GM18868 (cell line): ENCODE results near the gene RAB11FIP3.
"Not testable (repeated sequence)": the region's sequence is repeated elsewhere in the genome, so short reads cannot be mapped to it uniquely, and the experiment has no call there.

ENCODE experiments used
- ATAC-seq: cut with Tn5 transposase; IDR thresholded peaks from one replicate; pipeline ENCODE4 v1.9.1; 2021; ENCODE audit warnings: mild to moderate bottlenecking, moderate library complexity; ENCODE audit not compliant: unreplicated experiment

The RAB11FIP3 gene

DNA sequence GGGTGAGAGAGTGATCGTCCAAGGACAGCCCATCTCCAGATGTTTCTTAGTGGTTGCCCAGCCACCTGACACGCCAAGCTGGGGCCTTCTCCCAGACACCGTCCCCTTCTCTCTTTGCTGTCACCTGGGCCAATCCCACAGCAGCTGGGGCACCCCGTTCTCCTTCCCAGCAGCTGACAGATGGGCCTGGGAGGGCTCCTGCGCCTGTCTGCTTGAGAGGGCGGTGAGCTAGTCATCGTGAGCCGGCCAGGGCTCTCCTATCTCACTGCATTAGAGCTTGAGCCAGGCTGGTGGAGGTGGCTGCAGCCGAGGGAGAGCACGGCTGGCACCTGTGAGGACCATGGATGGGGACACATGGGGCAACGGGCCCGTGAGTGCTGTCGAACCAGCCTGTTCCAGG is 41.2 kb downstream of the RAB11FIP3 start:
- no peak for ATAC-seq

DNA sequence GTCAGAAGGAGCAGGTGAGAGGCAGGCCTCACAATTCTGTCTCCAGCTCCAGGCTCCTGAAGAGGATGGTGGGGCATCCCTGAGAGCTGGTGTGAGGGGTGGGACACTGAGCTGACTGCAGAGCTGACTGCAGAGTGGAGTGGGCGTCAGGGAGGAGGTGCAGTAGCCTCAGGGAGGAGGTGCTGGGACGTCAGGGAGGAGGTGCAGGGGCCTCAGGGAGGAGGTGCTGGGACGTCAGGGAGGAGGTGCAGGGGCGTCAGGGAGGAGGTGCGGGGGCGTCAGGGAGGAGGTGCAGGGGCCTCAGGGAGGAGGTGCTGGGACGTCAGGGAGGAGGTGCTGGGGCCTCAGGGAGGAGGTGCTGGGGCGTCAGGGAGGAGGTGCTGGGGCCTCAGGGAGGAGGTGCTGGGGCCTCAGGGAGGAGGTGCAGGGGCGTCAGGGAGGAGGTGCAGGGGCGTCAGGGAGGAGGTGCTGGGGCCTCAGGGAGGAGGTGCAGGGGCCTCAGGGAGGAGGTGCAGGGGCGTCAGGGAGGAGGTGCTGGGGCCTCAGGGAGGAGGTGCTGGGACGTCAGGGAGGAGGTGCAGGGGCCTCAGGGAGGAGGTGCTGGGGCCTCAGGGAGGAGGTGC is 41.9 kb downstream of the RAB11FIP3 start:
- not testable (repeated sequence) for ATAC-seq

DNA sequence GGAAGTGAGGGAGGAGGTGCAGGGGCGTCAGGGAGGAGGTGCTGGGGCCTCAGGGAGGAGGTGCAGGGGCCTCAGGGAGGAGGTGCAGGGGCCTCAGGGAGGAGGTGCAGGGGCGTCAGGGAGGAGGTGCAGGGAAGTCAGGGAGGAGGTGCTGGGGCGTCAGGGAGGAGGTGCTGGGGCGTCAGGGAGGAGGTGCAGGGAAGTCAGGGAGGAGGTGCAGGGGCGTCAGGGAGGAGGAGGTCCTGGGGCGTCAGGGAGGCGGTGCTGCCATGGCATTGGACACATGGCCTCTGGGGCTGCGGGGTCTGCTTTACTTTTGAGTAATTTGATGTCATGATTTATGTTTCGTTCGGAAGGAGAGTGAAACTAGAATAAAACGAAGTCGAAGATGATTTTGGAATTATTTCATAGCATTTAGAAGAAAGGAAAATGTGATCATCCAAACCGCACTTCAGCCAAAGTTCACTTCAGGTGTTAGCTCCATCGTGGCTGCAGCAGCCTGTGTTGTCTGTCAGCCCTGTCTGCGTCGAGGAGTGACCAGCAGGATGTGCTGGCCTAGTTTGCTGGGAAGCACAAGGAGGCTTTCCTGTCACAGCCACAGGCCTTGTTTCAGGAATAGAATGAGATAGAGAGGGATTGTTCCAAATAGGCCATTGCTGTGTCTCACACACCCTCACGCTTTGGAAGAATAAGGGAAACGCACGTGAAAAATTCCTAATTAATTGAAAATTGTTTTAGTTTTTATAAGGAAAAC is 42.8 kb downstream of the RAB11FIP3 start:
- ATAC-seq: no peak

DNA sequence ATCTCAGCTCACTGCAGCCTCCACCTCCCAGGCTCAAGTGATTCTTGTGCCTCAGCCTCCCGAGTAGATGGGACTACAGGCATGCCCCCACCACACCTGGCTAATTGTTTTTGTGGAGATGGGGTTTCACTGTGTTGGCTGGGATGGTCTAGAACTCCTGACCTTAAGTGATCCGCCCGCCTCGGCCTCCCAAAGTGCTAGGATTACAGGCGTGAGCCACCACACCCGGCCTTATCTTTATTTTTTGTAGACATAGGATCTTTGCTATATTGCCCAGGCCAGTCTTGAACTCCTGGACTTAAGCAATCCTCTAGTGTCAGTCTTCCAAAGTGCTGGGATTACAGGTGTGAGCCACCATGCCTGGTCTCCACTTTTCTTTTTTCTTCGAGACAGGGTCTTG is 44.0 kb downstream of the RAB11FIP3 start:
- ATAC-seq: not testable (repeated sequence)

DNA sequence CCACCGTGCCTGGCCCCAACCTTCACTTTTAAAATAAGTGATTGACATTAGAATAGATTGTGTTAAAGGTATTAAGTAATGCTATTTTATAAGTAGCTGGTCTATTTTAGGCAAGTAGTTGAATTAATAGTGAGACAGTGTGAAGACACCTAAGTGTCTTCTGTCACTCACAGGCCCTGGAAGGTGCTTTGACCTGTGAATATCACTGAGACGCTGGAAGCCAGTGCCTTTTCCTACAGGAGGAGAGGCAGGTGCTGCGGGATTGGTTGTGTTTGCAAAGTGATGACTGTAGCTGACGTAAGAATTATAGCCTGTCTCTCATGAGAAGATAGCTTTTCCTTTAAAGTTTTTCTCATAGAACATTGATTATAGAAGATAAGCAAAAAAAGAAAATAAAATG is 45.0 kb downstream of the RAB11FIP3 start:
- ATAC-seq: no peak

DNA sequence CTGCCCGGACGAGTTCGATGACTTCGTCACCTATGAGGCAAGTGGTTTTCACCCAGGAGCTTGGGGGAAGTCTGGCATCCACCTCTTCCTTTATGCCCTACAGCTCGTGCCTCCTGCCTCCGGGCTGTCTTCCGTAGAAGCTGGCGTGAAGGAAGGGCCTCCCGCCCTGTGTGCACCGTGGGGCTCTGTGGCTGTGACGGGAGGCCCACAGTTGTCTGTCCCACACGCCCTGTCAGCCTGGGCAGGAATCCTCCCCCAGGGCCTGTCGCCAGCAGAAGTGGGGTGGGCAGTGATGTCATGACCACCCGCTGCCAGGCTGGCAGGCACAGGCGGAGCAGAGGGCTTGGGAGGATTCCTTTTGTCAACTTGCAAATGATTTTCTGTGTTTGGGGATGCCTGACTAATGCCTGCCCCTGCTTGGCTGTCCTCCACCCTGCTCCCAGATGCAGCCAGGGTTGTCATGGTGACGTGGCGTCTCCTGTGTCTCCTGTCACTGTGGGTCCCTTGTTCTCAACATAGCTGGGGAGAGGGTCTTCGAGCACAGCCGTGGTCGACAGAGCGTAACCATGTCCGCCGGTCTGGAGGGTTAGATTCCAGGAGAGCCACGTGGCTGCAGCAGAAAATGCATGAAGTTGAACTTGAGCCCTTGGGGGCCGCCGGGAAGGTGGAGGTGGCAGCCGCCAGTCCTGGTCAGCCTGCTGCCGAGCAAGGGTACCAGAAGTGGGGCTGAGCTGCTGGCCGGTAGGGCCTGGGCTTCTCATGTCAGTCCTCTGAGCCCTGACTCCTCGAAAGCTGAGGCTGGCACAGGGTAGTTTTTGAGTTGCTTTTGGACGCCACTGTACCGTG is 46.1 kb downstream of the RAB11FIP3 start:
- no peak for ATAC-seq

DNA sequence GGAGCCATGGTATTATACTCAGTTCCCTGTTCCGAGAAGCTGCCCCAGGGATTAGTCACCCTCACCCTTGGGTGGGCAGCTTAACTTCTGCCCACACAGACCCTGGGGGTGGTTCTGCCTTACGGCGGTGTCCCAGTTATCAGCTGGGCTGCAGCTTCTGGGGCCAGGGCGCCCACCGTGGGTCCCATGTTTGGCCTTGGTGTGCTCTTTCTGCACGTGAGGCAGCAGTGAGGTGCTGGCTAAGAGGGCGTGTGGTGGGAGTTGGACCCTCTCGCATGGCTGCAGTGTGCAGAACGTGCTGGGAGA is 46.7 kb downstream of the RAB11FIP3 start:
- ATAC-seq: no peak

DNA sequence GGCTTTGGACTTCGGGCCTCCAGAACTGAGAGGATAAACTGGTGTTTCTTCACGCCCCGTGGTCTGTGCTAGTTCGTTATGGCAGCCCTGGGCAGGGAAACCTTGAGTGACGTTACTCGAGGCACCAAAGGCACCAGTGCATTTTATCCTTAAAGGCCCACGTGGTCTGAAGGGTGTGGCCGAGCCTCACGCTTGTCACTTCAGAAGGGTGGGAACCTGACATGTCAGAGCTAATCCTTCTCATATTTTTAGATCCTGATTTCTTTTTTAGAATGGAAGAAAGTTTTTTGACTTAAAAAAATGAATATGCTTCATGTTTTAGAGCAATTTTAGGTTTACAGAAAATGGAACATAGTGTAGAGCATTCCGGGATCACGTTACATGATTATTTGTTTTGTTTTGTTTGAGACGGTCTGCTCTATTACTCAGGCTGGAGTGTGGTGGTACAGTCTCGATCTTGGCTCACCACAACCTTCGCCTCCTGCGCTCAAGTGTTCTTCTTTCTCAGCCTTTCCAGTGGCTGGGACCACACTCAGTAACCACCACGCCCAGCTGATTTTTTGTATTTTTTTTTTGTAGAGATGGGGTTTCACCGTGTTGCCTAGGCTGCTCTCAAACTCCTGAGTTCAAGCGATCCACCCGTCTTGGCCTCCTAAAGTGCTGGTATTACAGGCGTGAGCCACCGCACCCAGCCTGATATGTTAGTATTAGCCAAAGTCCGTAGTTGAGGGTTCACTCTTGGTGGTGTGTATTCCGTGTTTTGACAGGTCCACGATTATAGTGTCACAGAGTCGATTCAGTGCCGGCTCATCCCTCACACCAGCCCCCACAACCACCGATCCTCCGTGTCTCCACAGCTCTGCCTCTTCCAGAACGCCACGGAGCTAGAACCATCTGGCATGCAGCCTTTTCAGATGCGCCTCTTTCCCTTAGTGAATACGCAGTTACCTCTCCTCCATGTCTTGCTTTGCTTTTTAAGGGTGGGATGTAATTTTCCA is 47.9 kb downstream of the RAB11FIP3 start:
- ATAC-seq: no peak

DNA sequence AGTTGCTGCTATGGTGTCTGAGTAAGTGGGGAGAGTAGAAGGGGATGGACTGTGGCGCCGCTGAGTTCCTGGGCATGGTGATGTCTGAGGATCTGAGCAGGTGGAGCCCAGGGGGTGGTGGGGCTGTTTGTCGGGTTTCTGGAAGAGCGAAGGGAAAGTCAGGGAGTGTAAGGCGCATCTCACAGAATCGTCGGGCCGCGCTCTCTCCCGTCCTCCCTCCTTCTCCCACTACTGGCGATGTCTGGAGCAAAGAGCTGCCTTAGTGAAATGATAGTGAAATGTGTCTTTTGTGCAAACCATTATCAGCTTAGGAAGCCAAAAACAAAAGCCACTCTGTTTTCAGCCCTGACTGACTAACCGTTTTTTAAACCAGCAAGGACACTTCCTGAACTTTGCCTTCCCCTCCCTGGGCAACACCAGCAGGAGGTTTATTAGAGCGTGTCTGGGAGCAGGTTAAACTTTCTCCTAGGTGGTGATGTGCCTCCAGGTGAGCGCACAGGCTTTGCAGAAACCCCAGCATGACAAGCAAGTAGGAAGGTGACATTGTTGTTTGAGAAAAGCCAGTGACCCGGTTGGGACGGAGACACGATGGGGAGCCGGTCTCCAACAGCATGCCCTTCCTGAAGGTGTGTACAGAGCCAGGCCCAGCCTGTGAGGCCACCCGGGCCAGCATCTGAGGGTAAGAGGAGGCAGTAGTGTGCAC is 49.1 kb downstream of the RAB11FIP3 start:
- no peak for ATAC-seq

DNA sequence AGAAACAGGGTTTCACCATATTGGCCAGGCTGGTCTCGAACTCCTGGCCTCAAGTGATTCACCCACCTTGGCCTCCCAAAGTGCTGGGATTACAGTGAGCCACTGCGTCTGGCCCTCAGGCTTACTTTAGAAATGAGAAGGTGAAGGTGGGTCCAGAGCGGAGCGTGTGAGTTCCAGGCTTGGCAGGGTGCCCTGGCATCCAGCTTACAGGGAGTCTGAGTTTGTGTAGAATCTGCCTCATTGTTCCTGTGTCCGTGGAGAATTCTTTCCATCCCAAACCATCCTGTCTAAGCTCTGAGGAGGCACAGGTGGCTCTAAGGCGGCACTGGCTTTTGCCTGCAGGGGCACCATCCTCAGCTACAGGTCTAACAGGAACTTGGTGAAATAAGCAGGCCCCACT is 50.6 kb downstream of the RAB11FIP3 start:
- ATAC-seq: no peak

DNA sequence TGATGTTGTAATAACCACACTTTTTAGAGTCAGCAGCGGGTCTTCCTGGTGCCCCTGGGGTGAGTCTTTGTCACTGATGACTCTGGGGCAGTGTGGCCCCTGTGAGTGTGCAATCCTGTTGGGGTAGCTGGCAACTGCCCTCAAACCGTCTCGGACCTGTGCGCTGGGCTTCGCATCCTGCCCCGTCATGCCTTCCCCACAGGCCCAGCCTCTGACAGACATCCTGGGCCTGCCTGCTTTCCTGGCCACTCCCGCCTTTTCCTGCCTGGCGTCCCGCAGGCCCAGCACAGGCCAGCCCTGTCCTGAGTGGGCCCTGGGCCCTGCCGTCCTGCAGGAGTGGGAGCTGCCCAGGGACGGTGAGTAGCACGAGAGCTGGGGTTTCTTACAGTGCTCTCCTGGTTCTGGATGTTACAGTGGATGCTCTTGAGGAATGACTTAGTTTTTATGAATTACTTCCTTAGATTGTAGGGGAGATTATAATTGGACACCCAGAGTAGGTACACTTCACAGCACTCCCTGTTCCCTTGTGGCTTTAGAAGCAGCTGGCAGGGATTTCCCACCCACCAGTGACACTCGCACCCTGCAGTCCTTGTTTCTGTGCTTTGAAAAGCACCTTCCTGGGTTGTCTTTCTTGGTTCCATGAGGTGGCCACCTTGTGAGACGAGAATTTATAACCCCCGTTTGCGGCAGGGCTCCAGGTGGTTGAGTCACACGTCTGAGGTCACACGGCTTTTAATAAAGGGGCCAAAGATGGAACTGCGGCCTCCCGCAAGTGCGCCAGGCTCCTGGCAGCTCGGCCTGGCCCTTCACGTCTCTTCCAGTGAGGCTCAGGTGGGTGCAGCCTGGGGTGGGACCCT is 52.1 kb downstream of the RAB11FIP3 start:
- ATAC-seq: no peak

DNA sequence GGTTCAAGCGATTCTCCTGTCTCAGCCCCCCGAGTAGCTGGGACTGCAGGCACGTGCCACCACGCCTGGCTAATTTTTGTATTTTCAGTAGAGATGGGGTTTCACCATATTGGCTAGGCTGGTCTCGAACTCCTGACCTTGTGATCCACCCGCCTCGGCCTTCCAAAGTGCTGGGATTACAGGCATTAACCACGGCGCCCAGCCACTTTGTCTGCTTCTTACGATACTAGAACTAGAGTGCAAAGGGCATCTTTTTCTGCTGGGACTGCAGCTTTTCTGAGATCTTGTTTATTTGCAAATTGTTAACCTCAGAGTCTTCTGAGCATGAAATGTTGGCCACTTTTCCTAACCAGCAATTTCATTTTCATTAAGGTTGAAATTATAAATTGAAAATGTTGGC is 52.8 kb downstream of the RAB11FIP3 start:
- ATAC-seq: not testable (repeated sequence)

DNA sequence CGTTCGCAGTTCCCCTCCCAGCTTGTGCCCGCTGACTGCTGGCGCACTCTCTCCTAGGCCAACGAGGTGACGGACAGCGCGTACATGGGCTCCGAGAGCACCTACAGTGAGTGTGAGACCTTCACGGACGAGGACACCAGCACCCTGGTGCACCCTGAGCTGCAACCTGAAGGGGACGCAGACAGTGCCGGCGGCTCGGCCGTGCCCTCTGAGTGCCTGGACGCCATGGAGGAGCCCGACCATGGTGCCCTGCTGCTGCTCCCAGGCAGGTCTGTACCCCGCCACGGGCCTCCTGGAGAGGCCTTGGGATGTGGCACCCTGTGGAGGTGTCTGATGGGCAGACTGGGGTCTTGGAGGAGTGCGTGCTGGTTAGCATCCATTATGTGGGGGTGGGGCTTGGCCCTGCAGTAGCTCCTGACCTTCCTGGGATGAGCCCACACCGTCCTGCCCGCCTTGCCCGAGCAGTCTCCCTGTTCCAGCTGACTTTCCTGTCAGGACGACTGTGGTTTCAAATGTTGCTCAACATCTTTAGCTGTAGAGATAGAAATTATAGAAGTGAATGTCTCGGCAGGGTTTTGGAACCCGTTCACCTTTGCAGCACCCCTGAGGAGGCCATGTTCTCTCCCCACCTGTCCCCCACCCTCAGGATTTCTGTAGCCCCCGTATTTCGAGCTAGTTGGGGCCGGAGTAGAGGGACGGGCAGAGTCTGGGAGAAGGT is 57.2 kb downstream of the RAB11FIP3 start:
- no peak for ATAC-seq

DNA sequence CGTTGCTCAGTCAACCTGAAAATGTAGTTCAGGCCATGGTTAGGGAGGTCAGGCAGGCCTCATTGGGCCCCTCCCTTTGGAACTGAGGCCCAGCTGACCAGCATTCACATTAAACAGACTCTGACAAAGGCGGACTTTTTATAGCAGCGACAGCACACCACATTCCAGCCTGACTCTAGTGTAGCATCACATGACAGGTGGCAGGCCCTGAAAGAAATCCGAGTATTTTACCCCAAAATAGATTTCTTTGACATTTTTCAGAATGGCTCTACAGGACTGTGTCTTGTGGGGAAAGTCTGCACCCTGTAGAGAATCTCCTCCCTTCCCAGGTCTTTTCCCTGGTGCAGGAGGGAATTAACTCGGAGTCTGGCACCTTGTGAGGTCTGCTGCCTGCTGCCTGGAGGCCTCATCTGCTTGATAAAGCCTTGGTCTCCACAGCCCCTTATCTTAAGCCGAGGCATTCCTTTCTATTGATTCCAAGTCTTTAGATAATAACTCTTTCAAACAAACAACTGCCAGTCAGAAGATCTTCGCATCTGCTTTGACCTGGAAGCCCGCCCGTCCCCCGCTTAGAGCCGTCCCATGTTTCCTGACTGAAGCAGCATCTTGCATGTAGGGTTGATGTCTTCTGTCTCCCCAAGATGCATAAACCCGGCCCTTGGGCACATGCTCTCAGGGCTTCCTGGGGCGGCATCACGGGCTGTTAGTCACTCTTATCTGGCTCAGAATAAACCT is 58.1 kb downstream of the RAB11FIP3 start:
- no peak for ATAC-seq

DNA sequence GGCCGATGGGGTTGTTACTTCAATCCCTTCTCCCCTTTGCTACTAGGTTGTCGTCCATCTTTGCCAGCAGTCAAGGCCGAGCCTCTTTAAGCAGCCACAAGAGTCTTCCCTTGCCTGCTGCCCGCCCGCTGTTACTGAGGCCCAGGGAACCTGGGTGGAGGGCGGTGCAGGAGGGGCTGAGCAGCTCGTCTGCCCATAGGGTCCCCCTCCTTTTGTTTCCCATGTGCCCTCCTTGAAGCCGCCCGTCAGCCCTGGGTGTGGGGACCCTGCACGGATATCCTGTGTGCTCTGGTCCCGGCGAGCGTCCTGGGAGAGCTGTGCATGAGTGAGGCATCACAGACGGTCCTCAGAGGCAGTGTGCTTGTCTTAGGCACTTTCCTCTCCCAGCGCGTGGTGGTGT is 64.2 kb downstream of the RAB11FIP3 start:
- ATAC-seq: no peak

DNA sequence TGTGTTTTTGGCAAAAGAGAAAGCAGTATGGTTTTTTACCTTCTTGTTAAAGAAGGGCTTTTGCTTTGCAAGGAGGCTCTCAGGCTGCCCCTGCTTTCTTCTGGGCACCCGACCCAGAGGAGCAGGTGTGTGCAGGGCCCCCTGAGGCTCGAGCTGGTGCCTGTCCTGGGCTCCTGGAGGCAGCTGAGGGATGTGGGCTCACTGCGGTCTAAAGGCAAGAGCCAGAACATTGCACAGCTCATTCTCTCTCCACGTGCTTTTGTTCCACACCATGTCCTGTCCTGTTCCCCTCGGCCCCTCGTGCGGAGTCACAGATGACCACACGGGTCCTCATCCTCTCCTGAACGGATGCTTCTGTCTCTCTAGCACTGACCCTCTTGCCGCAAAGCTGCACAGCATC is 65.3 kb downstream of the RAB11FIP3 start:
- no peak for ATAC-seq

DNA sequence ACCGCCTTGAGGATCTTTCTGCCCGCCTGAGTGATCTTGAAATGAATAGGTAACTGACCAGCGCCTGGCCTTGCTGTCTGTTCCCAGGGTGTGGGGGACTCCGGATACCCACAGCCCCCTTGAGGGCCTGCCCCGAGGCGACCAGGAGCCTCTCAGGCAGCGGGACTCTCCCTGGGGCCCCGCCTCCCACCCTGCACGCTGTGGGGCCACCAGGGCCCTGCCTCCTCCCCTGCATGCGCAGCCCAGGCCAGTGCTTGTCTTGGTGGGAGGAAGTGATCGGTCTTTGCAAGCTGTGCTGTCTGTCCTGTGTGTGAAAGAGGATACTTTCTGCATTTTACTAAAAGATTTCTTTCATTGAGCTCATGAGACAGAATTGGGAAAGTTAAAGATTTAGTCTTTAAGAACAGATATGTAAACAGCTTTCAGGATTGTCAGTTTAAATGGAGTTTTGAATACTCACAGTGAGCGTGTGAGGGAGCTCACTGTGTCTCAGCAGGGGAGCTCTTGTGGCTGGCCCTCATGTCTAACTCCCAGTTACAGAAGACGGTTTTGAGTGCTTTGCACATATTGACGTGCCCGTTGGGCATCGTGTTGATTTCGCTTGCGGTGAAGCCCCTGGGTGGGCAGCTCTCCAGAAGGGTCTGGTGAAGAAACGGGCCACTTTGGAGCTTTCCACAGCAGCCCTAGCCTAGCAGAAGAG is 65.9 kb downstream of the RAB11FIP3 start:
- no peak for ATAC-seq
